Activated CD4-positive, alpha-beta T cell treated with anti-CD3 and anti-CD28 coated beads, Interleukin-2, amount 10 ng/mL, durations not matched to agents 7 days and 5 days (primary cell): ENCODE results near the gene RESP18. TPM values are rescaled to one million over a fixed set of nuclear protein-coding genes. Genes with fewer than 3 reads are reported as not detected.
"Not testable (repeated sequence)": the region's sequence is repeated elsewhere in the genome, so short reads cannot be mapped to it uniquely, and the experiment has no call there.

ENCODE experiments used
- CTCF ChIA-PET: fragments of 350-600 bp; sonication (Branson Sonifier 250); formaldehyde crosslinking; loops from one replicate; lab custom pipeline; 2021; ENCODE audit warnings: antibody characterized with exemption; lab: Charles Lee
- POLR2A ChIA-PET: fragments of 350-600 bp; sonication (Branson Sonifier 250); formaldehyde crosslinking; loops from one replicate; lab custom pipeline; 2021; ENCODE audit warnings: antibody characterized with exemption; lab: Charles Lee
- DNase-seq: peaks from one replicate; pipeline ENCODE4 v3.0.0-alpha.2; 2020
- H3K27ac Mint-ChIP-seq: one replicate; pipeline ENCODE4 v1.8.0; 2021; ENCODE audit warnings: mild to moderate bottlenecking, moderate library complexity, mixed read lengths
- H3K27me3 Mint-ChIP-seq: one replicate; pipeline ENCODE4 v1.8.0; 2021; ENCODE audit warnings: mixed read lengths
- H3K36me3 Mint-ChIP-seq: one replicate; pipeline ENCODE4 v1.8.0; 2021; ENCODE audit warnings: low read depth, mixed read lengths
- H3K4me1 Mint-ChIP-seq: one replicate; pipeline ENCODE4 v1.8.0; 2021; ENCODE audit warnings: mixed read lengths
- H3K4me3 Mint-ChIP-seq: one replicate; pipeline ENCODE4 v1.8.0; 2021; ENCODE audit warnings: mild to moderate bottlenecking, moderate library complexity, mixed read lengths
- H3K9me3 Mint-ChIP-seq: one replicate; pipeline ENCODE4 v1.8.0; 2021; ENCODE audit warnings: mixed read lengths
- total RNA-seq, 2 experiments: library from RNA; stranded (reverse); gene quantifications; one replicate each; pipeline ENCODE4 v1.2.3, GENCODE V29; 2021

Gene RESP18
- total RNA-seq, 2 experiments from 2014 or later, result not detected

DNA sequence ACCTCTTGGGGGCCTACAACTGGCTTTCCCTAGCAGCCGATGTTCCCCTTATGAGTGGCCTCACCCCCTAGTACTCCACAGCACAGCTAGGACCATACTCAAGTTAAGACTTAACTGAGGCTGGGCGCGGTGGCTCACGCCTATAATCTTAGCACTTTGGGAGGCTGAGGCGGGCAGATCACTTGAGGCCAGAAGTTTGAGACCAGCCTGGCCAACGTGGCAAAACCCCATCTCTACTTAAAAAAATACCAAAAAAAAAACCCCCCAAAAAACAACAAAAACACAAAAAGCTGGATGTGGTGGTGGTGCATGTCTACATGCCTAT is 45.5 kb downstream of the RESP18 start:
- H3K36me3 Mint-ChIP-seq, H3K4me3 Mint-ChIP-seq, H3K27ac Mint-ChIP-seq, H3K4me1 Mint-ChIP-seq, DNase-seq, POLR2A ChIA-PET, H3K9me3 Mint-ChIP-seq, H3K27me3 Mint-ChIP-seq: not testable (repeated sequence)
- CTCF ChIA-PET, result interaction anchor here (1.2 to 15.6 kb wide), 2 partner anchors 8 to 10 kb away, joined by 6 to 194 read pairs; no protein-coding TSS in a partner anchor

GRCh38 chr2:219286436-219287115 is 46.0 kb downstream of the RESP18 start:
- Mint-ChIP-seq H3K27me3 (no peaks in the 10 kb centered on the region), H3K27ac (no peak overlapping the region), H3K4me3 (no peak overlapping the region), H3K4me1 (peaks cover 2% of the 10 kb centered on the region), H3K36me3 (peaks cover 10% of the 10 kb centered on the region), H3K9me3 (no peaks in the 10 kb centered on the region)
- CTCF ChIA-PET, result interaction anchor here (1.2 to 15.6 kb wide), 3 partner anchors 9 to 31 kb away, joined by 4 to 194 read pairs (median 6); no protein-coding TSS in a partner anchor
- POLR2A ChIA-PET, result no interaction called here
- no peak for DNase-seq

- H3K27ac Mint-ChIP-seq, result no peak overlapping the region
- no peak for DNase-seq
- no peaks in the 10 kb centered on the region for H3K9me3 Mint-ChIP-seq
- H3K4me3 Mint-ChIP-seq, result no peak overlapping the region
- CTCF ChIA-PET, result interaction anchor here (1.2 to 15.6 kb wide), 2 partner anchors 10 to 30 kb away, joined by 4 to 194 read pairs; no protein-coding TSS in a partner anchor
- H3K27me3 Mint-ChIP-seq, result no peaks in the 10 kb centered on the region
- peaks cover 8% of the 10 kb centered on the region for H3K4me1 Mint-ChIP-seq
- H3K36me3 Mint-ChIP-seq, result peaks cover 15% of the 10 kb centered on the region
- POLR2A ChIA-PET, result no interaction called here
Measured at GRCh38 chr2:219285894-219286425, 46.6 kb downstream of the RESP18 start.

DNA sequence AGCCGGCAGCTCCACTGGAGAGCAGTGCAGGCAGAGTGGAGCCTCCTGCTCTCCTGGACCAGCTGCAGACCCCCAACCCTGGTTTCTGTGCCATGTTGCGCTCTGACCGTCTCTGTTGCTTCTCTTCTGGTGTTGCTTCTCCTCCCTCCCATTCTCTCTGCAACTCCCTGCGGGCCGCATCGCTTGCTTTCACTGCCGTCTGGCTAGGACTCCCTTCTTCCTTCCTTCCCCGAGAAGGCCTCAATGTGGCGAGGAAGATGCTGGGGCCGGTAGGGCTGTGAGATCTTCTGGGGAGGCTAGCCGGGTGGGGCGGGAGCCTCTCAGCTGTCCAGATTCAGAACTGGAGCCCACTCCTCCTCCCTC is 47.2 kb downstream of the RESP18 start:
- no peak overlapping the region for H3K27ac Mint-ChIP-seq
- ChIA-PET POLR2A (no interaction called here), CTCF (interaction anchor here (15.6 kb wide), 1 partner anchor 10 kb away, joined by 194 read pairs; no protein-coding TSS in a partner anchor)
- no peaks in the 10 kb centered on the region for H3K9me3 Mint-ChIP-seq
- H3K27me3 Mint-ChIP-seq, result no peaks in the 10 kb centered on the region
- peaks cover 13% of the 10 kb centered on the region for H3K4me1 Mint-ChIP-seq
- no peak overlapping the region for H3K4me3 Mint-ChIP-seq
- peaks cover 15% of the 10 kb centered on the region for H3K36me3 Mint-ChIP-seq
- DNase-seq, result no peak

- H3K9me3 Mint-ChIP-seq, result no peaks in the 10 kb centered on the region
- H3K27ac Mint-ChIP-seq, result no peak overlapping the region
- H3K27me3 Mint-ChIP-seq, result no peaks in the 10 kb centered on the region
- H3K4me1 Mint-ChIP-seq, result peaks cover 19% of the 10 kb centered on the region
- DNase-seq, result no peak
- H3K36me3 Mint-ChIP-seq, result peaks cover 18% of the 10 kb centered on the region
- no peak overlapping the region for H3K4me3 Mint-ChIP-seq
- POLR2A ChIA-PET, result no interaction called here
- CTCF ChIA-PET, result interaction anchor here (1.0 to 15.6 kb wide), 4 partner anchors 11 to 125 kb away, joined by 3 to 194 read pairs (median 4); no protein-coding TSS in a partner anchor
Measured at GRCh38 chr2:219284501-219285372, 47.8 kb downstream of the RESP18 start.

GRCh38 chr2:219282943-219283581 is 49.5 kb downstream of the RESP18 start:
- no peak overlapping the region for H3K4me3 Mint-ChIP-seq
- no peaks in the 10 kb centered on the region for H3K27me3 Mint-ChIP-seq
- H3K9me3 Mint-ChIP-seq, result no peaks in the 10 kb centered on the region
- CTCF ChIA-PET, result interaction anchor here (0.7 to 15.6 kb wide), 5 partner anchors 12 to 303 kb away, joined by 3 to 194 read pairs (median 3); partner anchors contain the start of gene TUBA4A
- POLR2A ChIA-PET, result no interaction called here
- H3K4me1 Mint-ChIP-seq, result peaks cover 31% of the 10 kb centered on the region
- peak overlapping the region; percentile 4 for H3K27ac Mint-ChIP-seq
- DNase-seq, result no peak
- peaks cover 20% of the 10 kb centered on the region for H3K36me3 Mint-ChIP-seq

DNA sequence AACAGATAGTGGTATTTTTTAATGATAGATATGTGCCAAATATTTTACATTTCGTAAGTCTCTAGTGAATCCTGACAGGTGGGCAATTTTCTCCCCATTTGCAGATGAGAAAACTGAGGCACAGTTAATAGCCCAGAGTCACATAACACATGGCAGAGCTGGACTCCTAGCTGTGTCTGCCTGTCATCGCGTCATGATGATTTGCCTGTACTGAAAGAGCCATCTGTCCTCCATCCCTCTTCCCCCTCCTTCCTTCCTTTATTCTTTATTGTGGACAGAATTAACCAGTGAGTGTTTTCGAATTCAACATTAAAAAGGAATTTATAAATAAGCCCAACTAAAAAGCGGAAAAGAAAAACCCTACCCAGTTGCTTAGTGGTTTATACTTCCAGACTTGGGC is 50.2 kb downstream of the RESP18 start:
- Mint-ChIP-seq H3K4me1 (peaks cover 38% of the 10 kb centered on the region), H3K36me3 (peaks cover 20% of the 10 kb centered on the region), H3K9me3 (no peaks in the 10 kb centered on the region), H3K27ac (peak overlapping the region; percentile 62), H3K27me3 (no peaks in the 10 kb centered on the region), H3K4me3 (no peak overlapping the region)
- DNase-seq, result no peak
- CTCF ChIA-PET, result interaction anchor here (1.1 to 15.6 kb wide), 2 partner anchors 13 to 28 kb away, joined by 3 to 194 read pairs; partner anchors contain the start of gene TUBA4A
- POLR2A ChIA-PET, result no interaction called here

- CTCF ChIA-PET, result interaction anchor here (1.0 to 15.6 kb wide), 2 partner anchors 14 to 89 kb away, joined by 5 to 194 read pairs; no protein-coding TSS in a partner anchor
- no peak for DNase-seq
- no peak overlapping the region for H3K4me3 Mint-ChIP-seq
- no peak overlapping the region for H3K27ac Mint-ChIP-seq
- no peaks in the 10 kb centered on the region for H3K9me3 Mint-ChIP-seq
- H3K4me1 Mint-ChIP-seq, result peaks cover 41% of the 10 kb centered on the region
- POLR2A ChIA-PET, result no interaction called here
- H3K36me3 Mint-ChIP-seq, result peaks cover 20% of the 10 kb centered on the region
- no peaks in the 10 kb centered on the region for H3K27me3 Mint-ChIP-seq
Measured at GRCh38 chr2:219281588-219281987, 51.0 kb downstream of the RESP18 start.

DNA sequence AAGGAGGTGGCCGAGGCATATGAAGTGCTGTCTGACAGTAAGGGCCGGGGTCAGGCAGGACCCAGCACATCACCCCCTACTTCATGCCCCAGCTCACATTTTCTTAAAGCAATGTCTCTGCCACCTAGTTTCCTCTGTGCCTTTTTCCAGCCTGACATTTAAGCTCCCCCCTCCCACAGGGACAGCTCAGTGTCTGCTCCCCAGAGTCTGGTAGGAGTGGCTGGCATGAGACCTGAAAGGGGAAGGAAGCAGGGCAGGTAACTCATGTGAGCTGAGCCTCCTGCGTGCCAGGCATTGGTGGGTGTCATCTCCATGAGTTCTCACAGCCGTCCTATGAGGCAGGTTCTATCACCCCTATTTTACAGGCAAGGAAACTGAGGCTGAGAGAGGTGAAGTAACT is 51.9 kb downstream of the RESP18 start:
- H3K9me3 Mint-ChIP-seq, result no peaks in the 10 kb centered on the region
- peak overlapping the region; percentile 96 for H3K4me3 Mint-ChIP-seq
- CTCF ChIA-PET, result interaction anchor here (1.0 to 15.6 kb wide), 5 partner anchors 15 to 108 kb away, joined by 3 to 194 read pairs (median 5); partner anchors contain the start of genes ABCB6, DNPEP, TUBA4A and TUBA4B
- POLR2A ChIA-PET, result no interaction called here
- peaks cover 41% of the 10 kb centered on the region for H3K4me1 Mint-ChIP-seq
- peaks cover 20% of the 10 kb centered on the region for H3K36me3 Mint-ChIP-seq
- no peak for DNase-seq
- no peaks in the 10 kb centered on the region for H3K27me3 Mint-ChIP-seq
- H3K27ac Mint-ChIP-seq, result peak overlapping the region; percentile 99

GRCh38 chr2:219279916-219280516 is 52.5 kb downstream of the RESP18 start:
- H3K27ac Mint-ChIP-seq, result peak overlapping the region; percentile 99
- ChIA-PET CTCF (interaction anchor here (1.2 to 15.6 kb wide), 6 partner anchors 15 to 108 kb away, joined by 3 to 194 read pairs (median 4); partner anchors contain the start of genes ABCB6, DNPEP, TUBA4A and TUBA4B), POLR2A (interaction anchor here (1.6 kb wide), 1 partner anchor 25 kb away, joined by 6 read pairs; no protein-coding TSS in a partner anchor)
- peak overlapping the region; percentile 96 for H3K4me3 Mint-ChIP-seq
- peak; percentile 13 for DNase-seq
- peaks cover 41% of the 10 kb centered on the region for H3K4me1 Mint-ChIP-seq
- H3K36me3 Mint-ChIP-seq, result peaks cover 20% of the 10 kb centered on the region
- H3K27me3 Mint-ChIP-seq, result no peaks in the 10 kb centered on the region
- no peaks in the 10 kb centered on the region for H3K9me3 Mint-ChIP-seq

DNA sequence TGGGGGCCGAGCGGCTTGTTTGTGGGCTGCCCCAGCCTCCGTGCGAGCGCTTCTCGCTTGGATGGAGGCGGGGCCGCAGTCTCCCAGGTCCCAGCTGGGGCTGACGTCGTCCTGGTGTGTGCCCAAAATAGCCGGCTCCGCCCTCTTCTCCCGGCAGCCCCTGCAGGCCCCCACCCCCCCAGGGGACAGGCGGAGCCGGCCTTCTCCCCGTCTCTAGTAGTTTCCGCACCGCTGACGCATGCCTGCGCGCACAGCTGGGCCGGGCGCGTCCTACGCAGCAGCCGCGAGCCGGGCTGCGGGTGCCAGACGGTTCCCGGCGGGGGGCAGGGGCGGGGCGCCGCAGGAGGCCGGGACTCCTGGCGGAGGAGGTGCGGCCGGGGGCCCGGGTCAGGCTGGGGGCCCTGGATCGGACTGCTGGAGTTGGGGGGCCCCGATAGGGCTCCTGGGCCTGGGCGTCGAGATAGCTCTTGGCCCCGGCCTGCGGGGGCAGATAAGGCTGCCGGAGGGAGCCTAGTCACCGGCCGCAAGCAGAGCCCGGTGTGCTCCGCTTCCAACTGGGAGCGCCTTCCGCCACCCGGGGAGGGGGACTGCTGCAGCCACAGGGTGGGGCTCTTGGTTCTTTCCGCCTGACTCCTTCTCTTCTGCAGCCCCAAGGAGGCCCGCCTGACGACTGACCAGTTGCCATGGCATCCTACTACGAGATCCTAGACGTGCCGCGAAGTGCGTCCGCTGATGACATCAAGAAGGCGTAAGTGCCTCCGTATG is 53.2 kb downstream of the RESP18 start, which contains the start of gene DNAJB2:
TSS of gene DNAJB2 (plus strand) at position 216 of the 765 bp plus-strand sequence. CDS start at position 684, 468 bp downstream.
- Mint-ChIP-seq H3K27ac (peak within 1 kb of the TSS; percentile 99), H3K27me3 (no peaks in the 10 kb centered on the region), H3K4me1 (peaks cover 41% of the 10 kb centered on the region), H3K4me3 (peak within 1 kb of the TSS; percentile 96), H3K9me3 (no peaks in the 10 kb centered on the region), H3K36me3 (peaks cover 20% of the 10 kb centered on the region)
- ChIA-PET CTCF (interaction anchor here (1.2 to 15.6 kb wide), 9 partner anchors 9 to 103 kb away, joined by 3 to 194 read pairs (median 9); partner anchors contain the start of genes CNPPD1, TUBA4A and TUBA4B), POLR2A (interaction anchor here (0.9 to 1.6 kb wide), 2 partner anchors 25 to 32 kb away, joined by 6 read pairs; no protein-coding TSS in a partner anchor)
- peak; percentile 99 for DNase-seq
